ENCODE data around the gene HIPK4.
"Not testable (repeated sequence)": the region's sequence is repeated elsewhere in the genome, so short reads cannot be mapped to it uniquely, and the experiment has no call there.

The HIPK4 gene

GRCh38 chr19:40335855-40336600 is 54.0 kb downstream of the HIPK4 start:
- no peak for DNase-seq

DNA sequence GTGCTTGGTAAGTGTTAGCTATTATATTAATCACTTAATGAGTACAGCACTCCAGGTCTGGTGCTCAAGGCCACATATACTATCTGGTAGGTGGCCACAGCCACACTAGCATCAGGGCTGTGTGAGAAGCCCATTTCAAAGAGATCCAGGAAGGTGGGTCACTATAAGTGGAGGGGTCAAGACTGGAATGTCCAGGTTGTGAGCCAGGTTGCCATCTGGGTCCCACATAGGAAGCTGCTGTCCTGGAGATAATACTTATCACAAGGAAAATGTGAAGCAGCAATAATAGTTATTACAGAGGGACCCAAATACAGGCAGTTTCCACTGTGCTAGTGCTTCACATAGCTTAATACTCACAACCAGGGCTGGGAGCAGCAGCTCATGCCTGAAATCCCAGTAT is 54.9 kb downstream of the HIPK4 start:
- no peak for DNase-seq

DNA sequence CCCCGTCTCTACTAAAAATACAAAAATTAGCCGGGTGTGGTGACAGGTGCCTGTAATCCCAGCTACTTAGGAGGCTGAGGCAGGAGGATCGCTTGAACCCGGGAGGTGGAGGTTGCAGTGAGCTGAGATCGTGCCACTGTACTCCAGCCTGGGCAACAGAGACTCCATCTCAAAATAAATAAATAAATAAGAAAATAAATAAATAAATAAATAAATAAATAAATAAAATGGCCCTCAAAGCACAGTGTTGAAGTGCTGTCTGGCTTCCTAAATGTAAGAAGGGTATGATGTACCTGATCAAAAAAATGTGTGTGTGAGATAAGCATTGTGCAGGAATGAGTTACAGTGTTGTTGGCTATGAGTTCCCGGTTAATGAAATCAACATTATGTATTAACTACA is 56.9 kb downstream of the HIPK4 start:
- not testable (repeated sequence) for DNase-seq

DNA sequence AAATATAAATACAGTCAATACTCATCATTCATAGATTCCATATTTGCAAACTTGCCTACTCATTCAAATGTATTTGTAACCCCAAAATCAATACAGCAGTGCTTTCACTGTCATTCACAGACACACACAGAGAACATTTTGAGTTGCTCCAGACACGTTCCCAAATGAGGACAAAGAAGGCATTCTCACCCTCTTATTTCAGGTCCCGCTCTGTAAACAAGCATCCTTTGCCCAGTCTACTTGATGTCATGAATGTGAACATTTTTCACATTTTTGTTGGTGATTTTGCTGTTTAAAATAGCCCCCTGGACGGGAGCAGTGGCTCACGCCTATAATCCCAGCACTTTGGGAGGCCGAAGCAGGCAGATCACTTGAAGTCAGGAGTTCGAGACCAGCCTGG is 57.3 kb downstream of the HIPK4 start:
- no peak for DNase-seq

DNA sequence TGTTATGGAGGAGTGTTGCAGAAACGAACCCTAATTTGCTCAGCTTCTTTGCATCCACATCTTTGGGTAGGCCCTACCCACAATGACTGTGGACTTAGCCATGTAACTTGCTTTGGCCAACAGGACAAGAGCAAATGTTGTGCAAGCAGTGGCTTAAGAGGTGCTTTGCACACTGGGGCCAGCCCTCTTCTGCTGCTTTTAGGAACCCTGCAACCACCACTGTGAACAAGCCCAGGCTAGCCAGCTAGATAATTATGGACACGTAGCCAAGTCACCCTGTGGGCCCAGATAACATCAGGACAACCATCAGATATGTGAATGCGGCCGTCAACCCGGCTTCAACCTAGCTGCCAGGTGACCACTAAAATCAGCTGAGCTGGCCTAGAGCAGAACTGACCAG is 58.9 kb downstream of the HIPK4 start:
- no peak for DNase-seq

Data from suppressor macrophage treated with lipopolysaccharide for 1 hour (primary cell).